Measurements from ENCODE around the gene OLFML2B. TPM values are rescaled to one million over a fixed set of nuclear protein-coding genes. Genes with fewer than 3 reads are reported as not detected.

OLFML2B gene
- total and polyA plus RNA-seq, 2 of the 4 experiments (the other 2 are of a cell fraction): 0.36 to 0.74 TPM

GRCh38 chr1:162023547-162024501, at the start of gene OLFML2B (continued):
- TF ChIP-seq RCOR1 (IDR thresholded peaks at IDR 0.05; ENCODE audit: insufficient replicate concordance, low read length) (no peak), SMC3 (IDR thresholded peaks at IDR 0.05; ENCODE audit: low read depth, low read length) (peak; percentile 47), NFE2L2 (IDR thresholded peaks at IDR 0.05; ENCODE audit: low read depth, low read length) (no peak), BHLHE40 (IDR thresholded peaks at IDR 0.05; ENCODE audit: low read depth, low read length) (no peak), MAFK (IDR thresholded peaks at IDR 0.05; ENCODE audit: low read depth, low read length) (no peak)

- Histone ChIP-seq H3K27ac (ENCODE audit: insufficient read depth, low read length) (no peak overlapping the region), H3K27me3 (ENCODE audit: control insufficient read depth, insufficient read depth, low read length) (peaks cover 47% of the 10 kb centered on the region), H3K18ac (ENCODE audit: low read depth, low read length) (no peak overlapping the region), H3K9me1 (ENCODE audit: insufficient read depth, low read length) (no peaks in the 10 kb centered on the region), H3K79me1 (ENCODE audit: low read depth in 1 of 2, low read length in 2 of 2) (no peaks in the 10 kb centered on the region), H2AK5ac (ENCODE audit: low read depth, low read length) (no peak overlapping the region), H3K4me3 (ENCODE audit: insufficient read depth, low read depth, low read length) (no peak overlapping the region), H3K4me2 (ENCODE audit: low read depth, low read length) (no peak overlapping the region), H2AFZ (replicated peaks; ENCODE audit: low read length, poor library complexity) (no peak overlapping the region), H2BK20ac (ENCODE audit: low read depth, low read length) (no peak overlapping the region), H3K23ac (ENCODE audit: low read depth, low read length) (no peak overlapping the region), H4K20me1 (ENCODE audit: insufficient read depth, low read length) (no peaks in the 10 kb centered on the region), H4K8ac (ENCODE audit: low read depth in 2 of 2, low read length in 2 of 2) (no peak overlapping the region), H2BK5ac (ENCODE audit: low read depth, low read length, poor library complexity, severe bottlenecking) (no peak overlapping the region), H2AK9ac (replicated peaks; ENCODE audit: low read depth, low read length, poor library complexity) (no peak overlapping the region), H2BK15ac (ENCODE audit: low read depth, low read length) (no peak overlapping the region), H3K9ac (ENCODE audit: low read depth, low read length) (no peak overlapping the region), H3K56ac (ENCODE audit: extremely low read depth, insufficient read depth, low read length) (no peak overlapping the region), H4K5ac (ENCODE audit: low read depth, low read length) (no peak overlapping the region), H2BK120ac (ENCODE audit: low read depth, low read length) (no peak overlapping the region), H3K4ac (ENCODE audit: low read depth, low read length) (no peak overlapping the region), H3K36me3 (ENCODE audit: control insufficient read depth, insufficient read depth, low read length) (no peaks in the 10 kb centered on the region), H4K91ac (ENCODE audit: insufficient read depth, low read depth, low read length) (no peak overlapping the region), H3K14ac (replicated peaks; ENCODE audit: low read depth, low read length) (no peak overlapping the region), H3K9me3 (ENCODE audit: control insufficient read depth, insufficient read depth, low read length) (peaks cover 4% of the 10 kb centered on the region), H3K4me1 (ENCODE audit: control insufficient read depth, insufficient read depth, low read length) (no peaks in the 10 kb centered on the region; the same call in 1 of the 2 replicates)
- no TSS peak for BruUV-seq (replicated peaks)
- intact Hi-C loops (cut with micrococcal nuclease): no loop called here
- TF ChIP-seq RAD21 (IDR thresholded peaks at IDR 0.05; ENCODE audit: low read length) (no peak), FOS (IDR thresholded peaks at IDR 0.05; ENCODE audit: low read depth, low read length) (no peak), RCOR1 (IDR thresholded peaks at IDR 0.05; ENCODE audit: insufficient replicate concordance, low read length) (no peak), USF2 (IDR thresholded peaks at IDR 0.05; ENCODE audit: low read depth, low read length) (no peak), MAZ (IDR thresholded peaks at IDR 0.05; ENCODE audit: borderline replicate concordance, low read depth, low read length) (no peak), ELK1 (IDR thresholded peaks at IDR 0.05; ENCODE audit: borderline replicate concordance, low read depth, low read length) (no peak), CHD1 (IDR thresholded peaks at IDR 0.05; ENCODE audit: low read depth, low read length) (no peak), BHLHE40 (IDR thresholded peaks at IDR 0.05; ENCODE audit: low read depth, low read length) (no peak), POLR2A (IDR thresholded peaks at IDR 0.05; ENCODE audit: low read depth, low read length) (no peak), MAFK (IDR thresholded peaks at IDR 0.05; ENCODE audit: low read depth, low read length) (no peak), RFX5 (IDR thresholded peaks at IDR 0.05; ENCODE audit: low read depth, low read length) (no peak)
- in situ Hi-C loops (cut with MboI; ENCODE audit: low sequenced_read_pairs): no loop called here
- no peak for ATAC-seq (ENCODE audit: low read depth)
- DNase-seq: no peak
- dilution Hi-C loops (cut with HindIII; ENCODE audit: low sequenced_read_pairs, unreplicated experiment): no loop called here
- no CpG with 5 or more reads among the region's 3 CpGs for whole genome bisulfite sequencing, 2 experiments (ENCODE audit: extremely low coverage in 2 of 2, insufficient read length in 1 of 2)
- POLR2A ChIA-PET (ENCODE audit: unreplicated experiment): interaction anchor here (0.6 kb wide), 1 partner anchor 50 kb away, joined by 4 read pairs; no protein-coding TSS in a partner anchor
- CTCF ChIA-PET: interaction anchor here (1.3 kb wide), 1 partner anchor 17 kb away, joined by 4 read pairs; no protein-coding TSS in a partner anchor
Observed at GRCh38 chr1:162072740-162073139, 49.1 kb upstream of the OLFML2B start.

All from IMR-90 (cell line).